Kidney capillary endothelial cell (primary cell): ENCODE results near the gene DCAF8.

Experiments used
- DNase-seq: peaks from one replicate; pipeline ENCODE4 v3.0.0-alpha.2; 2018; ENCODE audit warnings: low spot score

DCAF8 gene

GRCh38 chr1:160261556-160261892, 825 bp downstream of the DCAF8 start:
- DNase-seq = peak; percentile 48

GRCh38 chr1:160260406-160261382, 1.7 kb downstream of the DCAF8 start:
- DNase-seq = peak; percentile 54

GRCh38 chr1:160258177-160258798, 4.1 kb downstream of the DCAF8 start:
- DNase-seq = no peak

- DNase-seq = no peak
Measured at GRCh38 chr1:160257411-160258015, 4.8 kb downstream of the DCAF8 start.

- DNase-seq = no peak
Measured at GRCh38 chr1:160256396-160257046, 5.8 kb downstream of the DCAF8 start.

GRCh38 chr1:160255781-160256300, 6.5 kb downstream of the DCAF8 start:
- no peak for DNase-seq

- peak; percentile 55 for DNase-seq
Measured at GRCh38 chr1:160251687-160252526, 10.4 kb downstream of the DCAF8 start.

- no peak for DNase-seq
Measured at GRCh38 chr1:160251011-160251410, 11.3 kb downstream of the DCAF8 start.

- no peak for DNase-seq
Measured at GRCh38 chr1:160247053-160247452, 15.3 kb downstream of the DCAF8 start.

GRCh38 chr1:160245434-160245833, 16.9 kb downstream of the DCAF8 start:
- DNase-seq = no peak

- DNase-seq = no peak
Measured at GRCh38 chr1:160244209-160244608, 18.1 kb downstream of the DCAF8 start.

- no peak for DNase-seq
Measured at GRCh38 chr1:160243767-160244166, 18.6 kb downstream of the DCAF8 start.

GRCh38 chr1:160239582-160240299, 22.6 kb downstream of the DCAF8 start:
- DNase-seq = no peak

GRCh38 chr1:160238408-160238807, 23.9 kb downstream of the DCAF8 start:
- no peak for DNase-seq

GRCh38 chr1:160237558-160237957, 24.8 kb downstream of the DCAF8 start:
- DNase-seq = no peak

GRCh38 chr1:160236806-160237205, 25.5 kb downstream of the DCAF8 start:
- no peak for DNase-seq

- DNase-seq = no peak
Measured at GRCh38 chr1:160232911-160233310, 29.4 kb downstream of the DCAF8 start.

GRCh38 chr1:160228431-160228830, 33.9 kb downstream of the DCAF8 start:
- no peak for DNase-seq

- DNase-seq = no peak
Measured at GRCh38 chr1:160227561-160227960, 34.8 kb downstream of the DCAF8 start.

GRCh38 chr1:160227034-160227433, 35.3 kb downstream of the DCAF8 start:
- DNase-seq = no peak

- no peak for DNase-seq
Measured at GRCh38 chr1:160226623-160227022, 35.7 kb downstream of the DCAF8 start.
